AML-193 (cell line): ENCODE measurements around the gene GULP1.
"Not testable (repeated sequence)": the region's sequence is repeated elsewhere in the genome, so short reads cannot be mapped to it uniquely, and the experiment has no call there.

ENCODE experiments used
- DNase-seq, 2 experiments: peaks; one replicate each; lab custom pipeline; 2025; lab: John Stamatoyannopoulos, UW

GULP1 gene

DNA sequence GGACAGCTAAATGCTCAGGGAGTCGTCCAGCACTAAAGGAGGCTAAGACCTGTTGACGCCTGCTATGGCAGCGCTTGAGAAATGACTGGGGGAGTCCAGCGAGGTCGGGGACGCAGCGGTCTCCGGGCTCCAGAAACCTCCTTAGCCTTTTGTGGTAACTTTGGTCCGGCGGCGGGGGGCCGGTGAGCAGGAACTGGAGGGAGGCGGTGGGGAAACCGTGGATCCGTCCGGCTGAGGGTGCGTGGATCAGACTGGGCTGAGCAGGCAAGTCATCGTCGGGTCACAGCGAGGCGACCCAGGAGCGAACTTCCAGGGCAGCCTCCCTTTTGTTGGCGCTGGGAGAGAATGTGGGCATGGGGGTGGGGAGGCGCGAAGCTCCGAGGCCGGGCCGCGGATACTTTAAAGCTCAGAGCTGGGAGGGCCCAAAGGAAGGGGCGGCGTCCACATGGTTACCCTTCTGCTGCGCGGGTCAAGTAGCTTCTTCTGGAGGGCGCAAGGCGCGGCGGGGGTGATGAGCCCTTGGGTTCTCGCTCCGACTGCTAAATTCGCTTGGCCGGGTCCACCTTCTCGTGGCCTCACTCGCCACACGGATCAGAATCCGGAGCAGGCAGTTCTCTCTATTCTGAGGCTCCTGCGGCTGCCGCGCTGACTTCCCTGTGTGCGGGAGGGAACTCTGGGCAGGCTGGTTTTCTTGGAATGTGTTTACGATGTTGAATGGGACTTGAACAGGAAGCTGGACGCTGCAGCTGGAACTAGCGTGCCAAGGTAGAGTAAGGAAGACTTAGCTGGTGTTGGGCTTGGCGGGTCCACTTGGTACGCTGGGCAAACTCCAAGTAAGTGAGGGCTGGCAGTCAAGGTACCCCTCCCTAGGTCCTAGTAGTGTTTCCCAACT lies 920 bp downstream of the GULP1 start:
- DNase-seq: no peak

GRCh38 chr2:188293601-188294351 lies 2.1 kb downstream of the GULP1 start:
- no peak for DNase-seq

DNA sequence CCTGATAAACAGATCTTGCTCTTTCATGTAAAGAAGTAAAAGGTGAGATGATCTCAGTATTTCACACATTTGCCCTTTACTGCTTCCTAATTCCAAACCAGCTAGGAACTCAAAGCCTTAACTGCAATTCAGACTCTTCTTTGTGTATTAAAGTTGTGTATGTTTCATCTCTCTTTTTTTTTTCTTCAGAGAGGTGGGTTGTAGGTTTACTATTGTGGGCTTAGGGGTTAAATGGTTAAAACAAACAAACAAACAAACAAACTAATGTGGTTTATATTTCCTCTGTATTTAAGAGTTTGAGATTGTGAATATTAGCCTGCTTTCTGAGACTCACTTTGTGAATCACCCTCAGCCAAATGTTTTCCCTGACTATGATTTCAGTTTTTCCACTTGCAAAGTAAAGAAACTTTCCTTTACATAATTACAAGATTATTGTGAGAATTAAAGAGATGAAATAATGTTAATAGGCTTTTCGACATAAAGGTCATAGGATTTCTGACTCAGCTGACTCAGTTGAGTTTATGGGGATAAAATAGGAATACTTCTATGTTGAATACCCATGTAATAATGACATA lies 2.8 kb downstream of the GULP1 start:
- no peak for DNase-seq

DNA sequence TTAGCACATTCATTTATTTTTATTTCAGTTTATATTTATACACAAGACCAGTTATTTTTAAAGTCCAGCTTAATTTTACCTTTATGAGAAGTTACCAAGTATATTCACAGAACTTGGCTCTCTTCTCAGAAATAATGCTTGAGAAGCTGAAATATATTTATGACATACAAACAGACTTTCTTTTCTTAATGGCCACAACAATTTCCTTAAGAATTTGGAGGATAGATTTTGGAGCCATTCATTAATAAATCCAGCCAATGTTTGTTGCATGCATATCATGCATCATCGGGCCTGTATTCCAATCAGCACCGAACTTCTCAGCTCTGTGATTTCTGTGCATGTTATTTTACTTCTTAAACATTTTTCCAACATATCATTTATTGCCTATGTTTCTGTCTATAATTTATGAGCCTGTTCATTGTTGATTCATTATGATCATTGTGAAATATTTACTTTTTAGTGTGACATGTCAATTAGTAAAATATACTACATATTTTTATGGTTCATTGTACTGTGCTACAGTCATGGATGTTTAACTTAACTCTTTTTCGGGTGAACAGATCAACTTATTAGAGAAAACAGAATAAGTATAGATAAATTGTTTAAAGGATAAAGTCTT lies 3.5 kb downstream of the GULP1 start:
- no peak for DNase-seq

DNA sequence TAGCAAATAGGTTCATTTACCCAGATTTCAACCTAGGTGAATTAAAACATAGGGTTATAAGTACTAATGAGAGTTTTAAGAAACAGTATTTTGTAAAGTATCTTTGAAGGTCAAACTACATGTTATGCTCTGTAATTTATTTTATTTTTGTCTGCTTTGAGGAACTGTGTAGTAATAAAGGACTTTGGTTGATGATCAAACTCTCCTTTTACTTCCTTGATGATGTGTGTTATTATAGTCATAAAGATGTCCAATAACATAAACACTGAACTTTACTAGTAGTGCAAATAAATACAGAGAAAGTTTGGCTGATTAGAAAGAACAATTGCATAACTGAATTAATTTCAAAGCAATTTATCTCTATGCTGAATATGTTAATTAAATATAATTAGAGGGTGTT lies 6.3 kb downstream of the GULP1 start:
- DNase-seq: no peak

DNA sequence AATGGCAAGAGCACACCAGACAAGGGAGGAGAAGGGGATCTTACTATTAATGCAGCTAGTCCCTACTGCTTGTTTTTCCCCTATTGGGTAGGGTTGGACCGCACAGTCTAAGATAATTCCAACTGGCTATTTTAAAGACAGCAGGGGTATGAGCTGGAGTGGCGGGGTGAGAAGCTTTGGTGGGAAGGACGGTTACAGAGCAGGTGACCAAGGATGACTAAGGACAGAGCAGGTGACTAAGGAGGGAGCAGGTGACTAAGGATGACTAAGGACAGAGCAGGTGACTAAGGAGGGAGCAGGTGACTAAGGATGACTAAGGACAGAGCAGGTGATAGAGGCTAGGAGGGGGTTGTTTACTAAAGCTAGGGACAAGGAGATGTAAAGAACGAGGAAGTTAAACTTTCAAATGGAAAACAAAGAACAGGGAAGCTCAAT lies 7.3 kb downstream of the GULP1 start:
- not testable (repeated sequence) for DNase-seq

DNA sequence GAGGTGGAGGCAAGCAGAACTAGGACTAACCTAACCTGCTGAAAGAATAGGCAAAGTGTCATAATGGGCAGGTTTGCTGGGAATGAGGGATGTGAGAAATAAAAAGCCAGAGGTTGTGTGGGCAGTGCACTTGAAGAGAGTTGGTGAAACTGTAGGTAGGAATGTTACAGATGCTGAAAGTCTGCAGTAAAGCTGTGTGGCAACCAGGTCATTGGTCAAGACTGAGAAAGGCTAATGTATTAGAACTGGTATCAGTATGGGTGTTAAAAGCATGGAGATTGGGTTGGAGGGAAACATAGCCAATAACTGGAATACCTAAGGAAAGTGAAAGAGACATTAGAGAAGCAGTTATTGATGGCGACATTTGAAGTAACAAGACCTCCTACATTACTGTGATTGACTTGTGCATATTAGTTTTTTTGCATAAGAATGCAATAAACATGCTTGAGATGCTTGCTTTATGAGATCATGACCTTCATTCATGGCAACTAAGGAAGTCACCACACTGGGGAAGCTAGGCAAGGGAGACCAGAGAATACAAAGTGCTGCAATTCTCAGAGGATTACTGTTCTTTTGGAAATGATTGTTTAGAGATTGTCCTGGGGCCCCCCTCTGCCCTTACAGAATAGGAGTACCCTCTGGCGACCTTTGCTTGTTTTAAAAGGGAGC lies 11.8 kb downstream of the GULP1 start:
- DNase-seq: no peak

GRCh38 chr2:188305271-188305670 lies 13.6 kb downstream of the GULP1 start:
- no peak for DNase-seq

DNA sequence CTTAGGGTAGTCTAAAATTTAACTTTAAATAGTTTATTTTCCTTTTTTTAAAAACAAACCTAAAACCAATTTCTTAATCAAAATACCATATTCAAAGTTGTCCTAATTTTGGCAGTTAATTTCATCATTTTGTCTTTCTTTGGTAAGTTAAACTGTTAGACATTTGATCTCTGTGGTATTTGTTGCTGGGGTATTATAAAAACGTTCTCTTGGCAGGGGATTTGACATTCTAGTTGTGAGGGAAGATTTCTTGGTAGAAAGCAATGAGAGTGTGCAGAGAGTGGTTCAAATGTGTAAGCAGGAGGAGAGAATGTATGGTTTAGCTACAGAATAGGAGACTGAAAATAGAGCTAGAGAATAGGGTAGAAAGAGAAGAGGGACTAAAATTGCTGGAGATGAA lies 14.6 kb downstream of the GULP1 start:
- no peak for DNase-seq

DNA sequence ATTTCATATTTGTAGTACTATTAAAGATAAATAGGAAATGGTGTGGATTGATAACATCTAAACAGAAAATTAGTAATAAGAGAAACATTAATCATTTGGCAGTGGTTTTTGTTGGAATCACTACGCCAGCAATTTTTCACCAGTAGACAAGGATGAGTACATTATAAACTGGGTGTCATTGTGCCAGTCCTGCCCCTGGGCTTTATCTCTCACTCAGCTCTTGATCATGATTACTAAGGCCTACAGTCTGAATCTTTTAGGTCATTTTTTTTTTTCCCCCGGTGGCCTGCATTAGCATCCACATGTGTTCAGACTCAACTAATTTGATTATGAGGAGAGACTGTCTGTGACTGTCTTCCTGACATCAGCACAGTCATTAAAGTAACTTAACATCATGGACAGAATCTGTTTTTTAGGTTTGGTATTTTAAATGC lies 16.2 kb downstream of the GULP1 start:
- no peak for DNase-seq

GRCh38 chr2:188308483-188308882 lies 16.8 kb downstream of the GULP1 start:
- DNase-seq: no peak

DNA sequence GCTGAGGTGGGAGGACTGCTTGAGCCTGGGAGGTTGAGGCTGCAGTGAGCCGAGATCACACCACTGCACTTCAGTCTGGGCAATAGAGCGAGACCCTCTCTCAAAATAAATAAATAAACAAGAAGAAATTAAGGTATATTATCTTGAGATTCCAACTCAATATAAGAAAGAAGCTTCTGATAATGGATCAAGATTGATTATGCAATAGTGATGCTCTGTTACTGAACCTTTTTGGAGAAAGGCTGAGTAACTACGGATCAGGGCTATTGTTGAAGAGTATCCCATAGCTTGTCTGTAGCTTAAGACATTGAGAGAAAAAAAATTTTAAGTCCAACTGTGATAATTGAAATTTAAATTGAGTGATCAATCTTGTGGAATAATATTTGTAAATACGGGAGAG lies 17.7 kb downstream of the GULP1 start:
- no peak for DNase-seq

DNA sequence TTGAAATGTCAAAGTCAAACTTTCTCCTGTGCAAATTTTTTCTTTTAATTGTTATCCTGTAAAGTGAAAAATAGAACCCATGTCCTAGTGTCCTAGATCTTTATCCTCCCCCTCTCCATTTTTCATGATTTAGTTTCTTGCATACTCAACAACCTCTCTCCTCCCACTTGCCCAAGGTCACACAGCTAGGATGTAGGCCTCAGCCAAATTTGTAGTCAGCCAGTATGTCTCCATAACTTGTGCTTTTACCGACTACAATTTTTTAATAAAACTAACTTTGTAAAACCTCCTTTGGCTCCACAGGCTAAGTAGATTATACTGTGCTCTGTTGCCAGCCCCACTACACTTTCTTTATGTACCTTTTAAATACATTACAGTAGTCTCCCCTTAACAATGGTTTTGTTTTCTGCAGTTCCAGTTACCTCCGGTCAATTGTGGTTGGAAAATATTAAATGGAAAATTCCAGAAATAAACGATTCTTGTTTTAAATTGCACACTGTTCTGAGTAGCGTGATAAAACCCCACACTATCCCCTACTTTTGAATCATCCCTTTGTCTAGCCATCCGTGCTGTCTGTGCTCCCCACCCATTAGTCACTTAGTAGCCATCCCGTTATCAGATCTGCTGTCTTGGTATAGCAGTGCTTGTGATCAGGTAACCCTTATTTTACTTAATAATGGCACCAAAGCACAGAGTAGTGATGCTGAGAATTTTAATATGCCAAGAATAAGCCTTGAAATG lies 22.8 kb downstream of the GULP1 start:
- no peak for DNase-seq

DNA sequence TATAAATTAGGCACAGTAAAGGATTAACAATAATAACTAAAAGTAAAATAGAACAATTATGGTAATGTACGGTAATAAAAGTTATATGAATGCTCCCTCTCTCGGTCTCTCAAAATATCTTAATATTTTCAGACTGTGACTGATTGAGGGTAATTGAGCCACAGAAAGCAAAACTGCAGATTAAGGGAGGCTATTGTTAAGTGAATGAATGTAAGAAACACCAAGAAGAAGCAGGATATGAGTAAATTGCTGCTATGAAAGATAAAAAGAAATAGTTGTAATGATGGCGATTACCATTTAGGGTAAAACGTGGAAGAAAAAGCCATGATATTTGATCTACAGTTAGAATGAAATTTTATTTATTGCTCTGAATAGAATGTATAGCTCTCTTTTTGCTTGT lies 24.1 kb downstream of the GULP1 start:
- DNase-seq: no peak

GRCh38 chr2:188316342-188316741 lies 24.7 kb downstream of the GULP1 start:
- DNase-seq: no peak

GRCh38 chr2:188316791-188317423 lies 25.2 kb downstream of the GULP1 start:
- DNase-seq: no peak

DNA sequence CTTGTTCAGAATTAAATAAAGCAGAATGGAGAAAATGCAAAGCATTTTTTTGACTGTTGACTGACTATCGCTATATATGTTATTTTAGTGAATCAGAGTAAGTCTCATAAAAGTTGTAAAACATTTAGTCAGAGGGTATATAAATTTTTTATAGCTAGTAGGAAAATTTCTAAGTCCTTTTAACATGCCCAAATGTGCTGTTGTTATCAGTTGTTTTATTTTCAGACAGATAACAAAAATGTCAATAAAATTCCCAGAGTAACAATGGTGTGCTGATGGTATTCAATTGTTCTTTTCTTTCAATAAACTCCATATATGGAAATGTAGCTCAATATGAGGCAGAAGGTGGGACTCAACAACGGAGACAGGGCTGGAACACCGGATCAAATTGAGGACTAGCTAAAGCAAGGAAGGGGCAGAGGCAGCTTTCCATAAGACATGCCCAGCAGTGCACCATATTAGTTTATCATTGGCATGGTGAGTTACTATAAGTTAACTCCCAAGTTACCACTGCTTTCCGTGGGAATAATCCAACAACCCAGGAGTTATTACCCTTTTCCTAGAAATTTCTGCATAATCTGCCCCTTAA lies 26.6 kb downstream of the GULP1 start:
- DNase-seq: no peak

GRCh38 chr2:188319838-188320237 lies 28.2 kb downstream of the GULP1 start:
- no peak for DNase-seq

- no peak for DNase-seq
These were observed 29.2 kb downstream of the GULP1 start for GRCh38 chr2:188320861-188321260.
